Measurements from ENCODE around the gene CDHR1.
A peak's percentile ranks its signal among the peaks of the same experiment; 100 is the strongest.
"Not testable (repeated sequence)": the region's sequence is repeated elsewhere in the genome, so short reads cannot be mapped to it uniquely, and the experiment has no call there.

Gene CDHR1

GRCh38 chr10:84177541-84178141 is 16.7 kb upstream of the CDHR1 start:
- DNase-seq (ENCODE audit: extremely low read depth, insufficient read length), result peak; percentile 45
- no peak overlapping the region for H3K4me3 ChIP-seq (replicated peaks; ENCODE audit: low read depth, low read length)

DNA sequence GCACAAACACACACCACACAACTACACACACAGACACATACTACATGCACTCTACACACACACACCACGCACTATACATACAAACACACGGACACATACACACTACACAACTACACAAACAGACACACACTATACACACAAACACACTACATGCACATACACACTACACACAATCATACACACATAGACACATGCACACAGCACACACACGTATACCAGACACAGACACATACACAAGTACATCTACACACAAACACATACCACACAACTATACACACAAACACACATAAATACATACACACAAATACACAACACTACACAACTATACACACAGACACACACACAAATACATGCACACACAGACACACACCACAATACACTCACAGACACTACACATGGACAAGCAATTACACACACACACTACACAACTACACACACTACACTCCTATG is 16.2 kb upstream of the CDHR1 start:
- no peak overlapping the region for H3K4me3 ChIP-seq (replicated peaks; ENCODE audit: low read depth, low read length)
- TF ChIP-seq CTCF (IDR thresholded peaks at IDR 0.05; ENCODE audit: insufficient read depth, low read length, poor library complexity, severe bottlenecking), result no peak
- H3K36me3 ChIP-seq (ENCODE audit: control insufficient read depth, insufficient read depth, low read length), result no peaks in the 10 kb centered on the region
- DNase-seq (ENCODE audit: extremely low read depth, insufficient read length), result no peak
- H3K27me3 ChIP-seq (replicated peaks; ENCODE audit: control insufficient read depth, insufficient read depth, low read length), result no peaks in the 10 kb centered on the region

More at GRCh38 chr10:84177541-84178141, 16.7 kb upstream of the CDHR1 start:
- no peaks in the 10 kb centered on the region for H3K27me3 ChIP-seq (replicated peaks; ENCODE audit: control insufficient read depth, insufficient read depth, low read length)
- no peak for TF ChIP-seq CTCF (IDR thresholded peaks at IDR 0.05; ENCODE audit: insufficient read depth, low read length, poor library complexity, severe bottlenecking)
- H3K36me3 ChIP-seq (ENCODE audit: control insufficient read depth, insufficient read depth, low read length), result no peaks in the 10 kb centered on the region

DNA sequence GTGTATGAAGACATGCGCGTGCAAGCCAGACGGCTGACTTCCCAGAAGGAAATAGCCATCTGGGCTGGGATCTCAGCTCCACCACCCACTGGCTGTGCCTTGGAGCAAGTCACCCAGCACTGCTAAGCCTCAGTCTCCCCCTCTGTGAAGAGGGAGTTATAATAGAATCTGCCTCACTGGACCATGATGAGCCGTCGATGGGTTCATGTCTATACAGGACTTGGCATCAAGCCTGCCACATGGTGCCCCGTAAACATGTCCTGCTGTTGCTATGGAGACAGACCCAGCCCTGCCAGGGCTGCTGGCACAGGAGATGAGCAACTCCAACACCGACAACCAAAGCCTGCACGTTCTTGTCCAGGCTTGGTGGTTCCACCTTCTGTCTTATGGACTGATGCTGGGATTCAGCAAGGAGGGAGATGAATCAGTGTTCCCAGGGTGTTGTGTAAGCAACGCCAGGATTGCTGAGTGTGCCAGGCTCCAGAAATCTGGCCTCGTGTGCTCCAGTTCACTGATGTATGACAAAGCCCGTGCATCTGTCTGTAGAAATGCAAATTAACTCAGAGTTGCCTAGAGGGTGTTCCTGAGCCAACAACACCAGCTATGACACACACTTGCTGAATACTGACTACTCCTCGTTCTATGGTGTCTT is 15.2 kb upstream of the CDHR1 start:
- no peak for TF ChIP-seq CTCF (IDR thresholded peaks at IDR 0.05; ENCODE audit: insufficient read depth, low read length, poor library complexity, severe bottlenecking)
- H3K27me3 ChIP-seq (replicated peaks; ENCODE audit: control insufficient read depth, insufficient read depth, low read length), result no peaks in the 10 kb centered on the region
- H3K36me3 ChIP-seq (ENCODE audit: control insufficient read depth, insufficient read depth, low read length), result no peaks in the 10 kb centered on the region
- peak; percentile 64 for DNase-seq (ENCODE audit: extremely low read depth, insufficient read length)
- no peak overlapping the region; the same call in 1 of the 2 replicates for H3K4me3 ChIP-seq (replicated peaks; ENCODE audit: low read depth, low read length)

GRCh38 chr10:84180386-84180785 is 14.0 kb upstream of the CDHR1 start:
- H3K36me3 ChIP-seq (ENCODE audit: control insufficient read depth, insufficient read depth, low read length); DNase-seq (ENCODE audit: extremely low read depth, insufficient read length); H3K27me3 ChIP-seq (replicated peaks; ENCODE audit: control insufficient read depth, insufficient read depth, low read length); H3K4me3 ChIP-seq (replicated peaks; ENCODE audit: low read depth, low read length): not testable (repeated sequence)

GRCh38 chr10:84181631-84182030 is 12.7 kb upstream of the CDHR1 start:
- Histone ChIP-seq H3K4me3 (replicated peaks; ENCODE audit: low read depth, low read length) (no peak overlapping the region), H3K27me3 (replicated peaks; ENCODE audit: control insufficient read depth, insufficient read depth, low read length) (no peaks in the 10 kb centered on the region), H3K36me3 (ENCODE audit: control insufficient read depth, insufficient read depth, low read length) (no peaks in the 10 kb centered on the region)
- DNase-seq (ENCODE audit: extremely low read depth, insufficient read length), result no peak
- no peak for TF ChIP-seq CTCF (IDR thresholded peaks at IDR 0.05; ENCODE audit: insufficient read depth, low read length, poor library complexity, severe bottlenecking)

DNA sequence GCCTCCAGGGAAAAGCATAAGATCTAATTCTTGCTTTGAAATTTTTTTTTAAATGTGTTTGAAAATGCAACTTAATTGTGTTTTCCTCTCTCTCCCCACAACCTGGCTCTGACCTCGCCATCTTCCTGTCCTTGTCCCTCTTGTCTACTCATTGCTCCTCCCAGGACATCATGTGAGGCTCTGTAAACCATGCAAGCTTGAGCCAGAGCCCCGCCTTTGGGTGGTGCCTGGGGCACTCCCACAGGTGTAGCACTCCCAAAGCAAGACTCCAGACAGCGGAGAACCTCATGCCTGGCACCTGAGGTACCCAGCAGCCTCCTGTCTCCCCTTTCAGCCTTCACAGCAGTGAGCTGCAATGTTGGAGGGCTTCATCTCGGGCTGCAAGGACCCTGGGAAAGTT is 9.8 kb upstream of the CDHR1 start:
- no peak for DNase-seq (ENCODE audit: extremely low read depth, insufficient read length)
- Histone ChIP-seq H3K36me3 (ENCODE audit: control insufficient read depth, insufficient read depth, low read length) (no peaks in the 10 kb centered on the region), H3K27me3 (replicated peaks; ENCODE audit: control insufficient read depth, insufficient read depth, low read length) (no peaks in the 10 kb centered on the region), H3K4me3 (replicated peaks; ENCODE audit: low read depth, low read length) (no peak overlapping the region)
- TF ChIP-seq CTCF (IDR thresholded peaks at IDR 0.05; ENCODE audit: insufficient read depth, low read length, poor library complexity, severe bottlenecking), result no peak

Data from GM06990 (cell line).